ENCODE data around the gene SMIM24. TPM values are rescaled to one million over a fixed set of nuclear protein-coding genes. Genes with fewer than 3 reads are reported as not detected.
A peak's percentile ranks its signal among the peaks of the same experiment; 100 is the strongest.
"Not testable (repeated sequence)": the region's sequence is repeated elsewhere in the genome, so short reads cannot be mapped to it uniquely, and the experiment has no call there.

The SMIM24 gene
- total RNA-seq, 1 donor from 2014 or later = not detected

- Histone ChIP-seq H3K9me3 (no peaks in the 10 kb centered on the region), H3K36me3 (peaks cover 0 to 12% of the 10 kb centered on the region in 2 donors), H3K4me3 (no peak overlapping the region), H3K27ac (no peak overlapping the region), H3K4me1 (peaks cover 2 to 3% of the 10 kb centered on the region in 2 donors), H3K27me3 (no peaks in the 10 kb centered on the region)
- no peak for DNase-seq (ENCODE audit: low spot score in 2 of 2)
- intact Hi-C loops (cut with DNase I) = no loop called here
- no peak for TF ChIP-seq CTCF (IDR thresholded peaks at IDR 0.05)
Measured at GRCh38 chr19:3512562-3513228, 32.4 kb upstream of the SMIM24 start.

- H3K9me3 ChIP-seq = no peaks in the 10 kb centered on the region
- DNase-seq (ENCODE audit: low spot score in 2 of 2) = no peak
- peaks cover 0 to 12% of the 10 kb centered on the region in 2 donors for H3K36me3 ChIP-seq
- H3K4me3 ChIP-seq = no peak overlapping the region
- no peak overlapping the region for H3K27ac ChIP-seq
- H3K4me1 ChIP-seq = peaks cover 5% of the 10 kb centered on the region in 2 donors
- intact Hi-C loops (cut with DNase I) = no loop called here
- TF ChIP-seq CTCF (IDR thresholded peaks at IDR 0.05) = no peak
- no peaks in the 10 kb centered on the region for H3K27me3 ChIP-seq
Measured at GRCh38 chr19:3511506-3512251, 31.4 kb upstream of the SMIM24 start.

- H3K27ac ChIP-seq = no peak overlapping the region
- H3K4me1 ChIP-seq = peaks cover 5% of the 10 kb centered on the region in 2 donors
- intact Hi-C loops (cut with DNase I) = no loop called here
- TF ChIP-seq CTCF (IDR thresholded peaks at IDR 0.05) = no peak
- H3K27me3 ChIP-seq = no peaks in the 10 kb centered on the region
- peaks cover 0 to 12% of the 10 kb centered on the region in 2 donors for H3K36me3 ChIP-seq
- H3K9me3 ChIP-seq = no peaks in the 10 kb centered on the region
- no peak for DNase-seq (ENCODE audit: low spot score in 2 of 2)
- no peak overlapping the region for H3K4me3 ChIP-seq
Measured at GRCh38 chr19:3510727-3511126, 30.4 kb upstream of the SMIM24 start.

GRCh38 chr19:3509566-3509989 lies 29.3 kb upstream of the SMIM24 start:
- Histone ChIP-seq H3K9me3 (no peaks in the 10 kb centered on the region), H3K4me3 (no peak overlapping the region), H3K36me3 (peaks cover 0 to 12% of the 10 kb centered on the region in 2 donors), H3K27me3 (no peaks in the 10 kb centered on the region), H3K27ac (no peak overlapping the region), H3K4me1 (peaks cover 5 to 10% of the 10 kb centered on the region in 2 donors)
- intact Hi-C loops (cut with DNase I) = loop anchor here (5.0 to 10.0 kb wide), 4 partner anchors 48 to 735 kb away; partner anchors contain the start of genes HMG20B, MFSD12, TBXA2R and YJU2
- DNase-seq (ENCODE audit: low spot score in 2 of 2) = no peak
- TF ChIP-seq CTCF (IDR thresholded peaks at IDR 0.05) = no peak

GRCh38 chr19:3508771-3509535 lies 28.6 kb upstream of the SMIM24 start:
- Histone ChIP-seq H3K4me3 (no peak overlapping the region), H3K4me1 (peaks cover 5 to 10% of the 10 kb centered on the region in 2 donors), H3K36me3 (peaks cover 0 to 12% of the 10 kb centered on the region in 2 donors), H3K27me3 (no peaks in the 10 kb centered on the region), H3K27ac (no peak overlapping the region), H3K9me3 (no peaks in the 10 kb centered on the region)
- no peak for DNase-seq (ENCODE audit: low spot score in 2 of 2)
- TF ChIP-seq CTCF (IDR thresholded peaks at IDR 0.05) = no peak
- intact Hi-C loops (cut with DNase I) = loop anchor here (5.0 to 10.0 kb wide), 4 partner anchors 48 to 736 kb away; partner anchors contain the start of genes HMG20B, MFSD12, TBXA2R and YJU2

GRCh38 chr19:3508121-3508661 lies 27.9 kb upstream of the SMIM24 start:
- H3K4me3 ChIP-seq = peak overlapping the region; percentile 90 to 100
- H3K9me3 ChIP-seq; H3K4me1 ChIP-seq; H3K27me3 ChIP-seq; H3K27ac ChIP-seq; DNase-seq (ENCODE audit: low spot score in 2 of 2): not testable (repeated sequence)
- peaks cover 0 to 12% of the 10 kb centered on the region in 2 donors for H3K36me3 ChIP-seq
- intact Hi-C loops (cut with DNase I) = loop anchor here (5.0 to 10.0 kb wide), 4 partner anchors 49 to 737 kb away; partner anchors contain the start of genes HMG20B, MFSD12, TBXA2R and YJU2
